ENCODE measurements around the gene LYRM9.
"Not testable (repeated sequence)": the region's sequence is repeated elsewhere in the genome, so short reads cannot be mapped to it uniquely, and the experiment has no call there.

The LYRM9 gene

GRCh38 chr17:27837769-27838168 is 55.4 kb downstream of the LYRM9 start:
- not testable (repeated sequence) for DNase-seq

- no peak for DNase-seq
Observed at GRCh38 chr17:27836651-27837050, 56.5 kb downstream of the LYRM9 start.

GRCh38 chr17:27834571-27834970 is 58.6 kb downstream of the LYRM9 start:
- no peak for DNase-seq

DNA sequence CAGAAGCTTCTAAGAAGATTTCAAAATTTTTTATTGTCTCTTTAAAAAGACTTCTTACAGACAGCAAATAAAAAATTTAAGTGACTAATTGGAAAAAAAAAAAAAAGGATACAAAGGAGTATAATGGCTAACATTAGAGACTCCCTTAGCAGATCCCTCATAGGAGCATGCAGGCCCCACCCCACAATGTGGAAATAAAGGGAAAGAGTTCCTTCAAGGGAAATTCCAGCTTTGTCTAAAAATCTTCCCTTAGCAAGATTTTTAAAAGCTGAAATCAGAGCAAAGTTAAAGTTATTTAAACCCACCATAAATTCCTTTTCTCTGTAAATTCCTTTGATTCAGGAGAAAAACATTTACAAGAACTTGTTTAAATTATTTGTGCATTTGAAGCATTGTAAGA is 60.3 kb downstream of the LYRM9 start:
- no peak for DNase-seq

DNA sequence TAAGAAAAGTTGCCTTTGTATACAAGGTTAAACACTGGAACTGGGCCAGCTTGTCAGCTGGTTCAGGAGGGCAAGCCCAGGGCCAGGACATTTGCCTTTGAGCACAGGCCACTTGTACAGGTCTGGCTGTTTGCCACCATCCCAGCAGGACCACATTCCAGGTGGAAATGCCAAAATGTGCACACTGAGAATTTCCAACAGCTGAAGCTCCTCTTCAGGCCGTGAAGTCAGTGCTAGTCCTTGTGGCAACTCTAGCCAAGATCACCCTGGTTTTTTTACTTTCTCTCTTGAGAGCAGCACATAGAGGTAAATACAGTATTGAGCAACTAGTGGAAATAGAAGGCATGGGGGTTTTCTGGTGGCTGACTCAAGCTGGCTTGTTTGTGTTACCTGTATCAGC is 63.3 kb downstream of the LYRM9 start:
- DNase-seq: not testable (repeated sequence)

- not testable (repeated sequence) for DNase-seq
Observed at GRCh38 chr17:27829143-27829711, 63.9 kb downstream of the LYRM9 start.
